RWPE1 (cell line): Measurements from ENCODE around the gene ACVR1C.

Source experiments
- CTCF ChIA-PET: fragments of 350-600 bp; sonication (Branson Sonifier 250); formaldehyde crosslinking; extraction: SDS; loops from one replicate; lab custom pipeline; 2021; lab: Yijun Ruan, JAX
- POLR2A ChIA-PET: fragments of 400-600 bp; formaldehyde crosslinking; extraction: SDS; loops from one replicate; lab custom pipeline; 2020; ENCODE audit warnings: antibody characterized with exemption; ENCODE audit not compliant: low non-redundant PET; lab: Yijun Ruan, JAX
- DNase-seq: peaks from one replicate; pipeline ENCODE4 v3.0.0; 2012; ENCODE audit warnings: low spot score
- H3K27ac ChIP-seq: fragments of 450-650 bp; 2 replicates; pipeline ENCODE4 v1.5.1; 2017
- TF ChIP-seq, protein P1 (sequence below): fragments of 450-650 bp; conservative IDR thresholded peaks from 2 replicates; pipeline ENCODE4 v1.5.1; 2017; ENCODE audit warnings: low read depth, mild to moderate bottlenecking

The ACVR1C gene

DNA sequence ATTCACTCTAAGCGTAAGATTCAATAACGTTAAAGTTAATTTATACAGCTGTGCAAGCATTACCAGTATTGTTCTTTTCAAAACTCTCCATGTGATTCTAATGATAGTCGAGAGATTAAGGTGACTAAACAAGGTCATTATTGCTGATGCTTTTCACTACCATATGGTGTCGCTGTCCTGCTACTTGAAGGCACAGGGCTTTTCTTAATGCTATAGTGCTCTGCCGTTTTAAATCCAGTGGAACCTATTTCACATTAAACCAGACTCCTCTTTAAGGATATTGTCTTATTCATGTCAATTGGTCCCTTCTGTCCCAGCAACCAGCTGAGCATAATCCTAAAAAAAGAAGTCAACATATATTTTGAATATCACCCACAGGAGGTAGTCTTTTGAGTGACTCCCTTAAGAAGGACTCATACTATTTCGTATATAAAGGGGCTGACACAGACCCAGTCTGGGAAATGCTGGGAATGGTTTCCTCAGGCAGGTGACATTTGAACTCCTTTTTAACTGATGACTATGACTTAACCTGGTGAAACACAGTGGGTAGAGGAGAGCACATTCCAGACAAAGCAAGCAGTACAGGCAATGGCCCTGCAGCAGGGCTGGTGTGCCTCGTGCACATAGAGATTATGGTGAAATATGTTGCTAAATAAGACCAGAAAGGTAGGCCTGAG, 130.9 kb downstream of the ACVR1C start:
- ChIA-PET CTCF (interaction anchor here (0.6 kb wide), 2 partner anchors 29 to 292 kb away, joined by 3 to 6 read pairs; no protein-coding TSS in a partner anchor), POLR2A (no interaction called here)
- peak; percentile 26 for DNase-seq

DNA sequence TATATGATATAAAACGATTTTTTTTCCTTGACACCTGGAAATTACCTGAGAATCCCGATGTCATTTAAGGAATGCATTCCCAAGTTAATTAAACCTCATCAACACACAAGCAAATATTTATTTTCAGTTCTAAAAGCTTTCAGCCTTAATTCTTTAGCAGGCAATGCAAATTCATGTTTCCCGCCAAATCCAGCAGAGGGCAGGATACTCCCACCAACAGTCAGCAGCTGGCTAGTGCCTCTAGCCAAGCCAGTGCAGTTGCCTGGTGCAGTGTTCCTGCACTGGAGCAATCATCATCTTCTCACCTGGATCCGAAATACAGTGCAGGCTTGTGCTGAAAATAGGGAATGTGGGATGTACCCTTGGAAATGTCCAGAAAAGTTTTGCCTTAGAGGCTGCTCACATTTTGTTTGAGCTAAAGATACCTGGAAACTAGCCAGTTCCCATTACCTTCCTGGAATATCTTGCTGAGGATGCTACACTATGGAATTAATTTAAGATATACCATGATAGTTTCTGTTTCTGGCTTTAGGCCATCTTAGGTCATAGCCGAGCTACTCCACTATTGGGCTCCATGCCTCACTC, 136.4 kb downstream of the ACVR1C start:
- no peak overlapping the region for H3K27ac ChIP-seq
- CTCF ChIA-PET: interaction anchor here (0.5 to 1.5 kb wide), 16 partner anchors 10 to 1416 kb away, joined by 3 to 9 read pairs (median 4); no protein-coding TSS in a partner anchor
- peak; percentile 67 for DNase-seq
- TF ChIP-seq, protein P1, sequence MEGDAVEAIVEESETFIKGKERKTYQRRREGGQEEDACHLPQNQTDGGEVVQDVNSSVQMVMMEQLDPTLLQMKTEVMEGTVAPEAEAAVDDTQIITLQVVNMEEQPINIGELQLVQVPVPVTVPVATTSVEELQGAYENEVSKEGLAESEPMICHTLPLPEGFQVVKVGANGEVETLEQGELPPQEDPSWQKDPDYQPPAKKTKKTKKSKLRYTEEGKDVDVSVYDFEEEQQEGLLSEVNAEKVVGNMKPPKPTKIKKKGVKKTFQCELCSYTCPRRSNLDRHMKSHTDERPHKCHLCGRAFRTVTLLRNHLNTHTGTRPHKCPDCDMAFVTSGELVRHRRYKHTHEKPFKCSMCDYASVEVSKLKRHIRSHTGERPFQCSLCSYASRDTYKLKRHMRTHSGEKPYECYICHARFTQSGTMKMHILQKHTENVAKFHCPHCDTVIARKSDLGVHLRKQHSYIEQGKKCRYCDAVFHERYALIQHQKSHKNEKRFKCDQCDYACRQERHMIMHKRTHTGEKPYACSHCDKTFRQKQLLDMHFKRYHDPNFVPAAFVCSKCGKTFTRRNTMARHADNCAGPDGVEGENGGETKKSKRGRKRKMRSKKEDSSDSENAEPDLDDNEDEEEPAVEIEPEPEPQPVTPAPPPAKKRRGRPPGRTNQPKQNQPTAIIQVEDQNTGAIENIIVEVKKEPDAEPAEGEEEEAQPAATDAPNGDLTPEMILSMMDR: peak; percentile 83
- POLR2A ChIA-PET: no interaction called here

More for the DNA sequence above, 130.9 kb downstream of the ACVR1C start:
- no peak overlapping the region for H3K27ac ChIP-seq
- TF ChIP-seq, protein P1: peak; percentile 59

DNA sequence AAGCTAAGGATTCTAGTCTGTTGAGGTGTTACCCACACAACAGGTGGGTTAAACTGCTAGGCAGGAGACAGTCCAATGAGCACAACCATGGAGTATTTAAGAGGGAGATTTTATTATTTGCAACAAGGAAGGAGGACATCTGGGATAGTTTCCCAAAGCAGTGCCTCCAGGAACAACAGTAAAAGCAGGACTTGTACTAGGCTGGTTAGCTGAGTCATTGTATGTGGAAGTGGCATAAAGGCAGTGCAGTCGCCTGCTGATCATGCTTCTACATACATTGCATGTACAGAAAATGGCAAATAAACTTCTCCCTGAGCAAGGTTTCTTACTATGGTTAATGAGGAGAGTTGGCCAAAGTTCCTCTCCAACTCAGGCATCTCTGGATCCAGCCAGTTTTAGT, 138.7 kb downstream of the ACVR1C start:
- ChIA-PET CTCF (interaction anchor here (0.6 kb wide), 1 partner anchor 188 kb away, joined by 4 read pairs; no protein-coding TSS in a partner anchor), POLR2A (no interaction called here)
- no peak for DNase-seq
- no peak overlapping the region for H3K27ac ChIP-seq
- TF ChIP-seq, protein P1: no peak

- ChIA-PET CTCF (no interaction called here), POLR2A (no interaction called here)
- DNase-seq: no peak
- no peak overlapping the region for H3K27ac ChIP-seq
- TF ChIP-seq, protein P1: no peak
Observed at GRCh38 chr2:157488877-157489276, 139.8 kb downstream of the ACVR1C start.

DNA sequence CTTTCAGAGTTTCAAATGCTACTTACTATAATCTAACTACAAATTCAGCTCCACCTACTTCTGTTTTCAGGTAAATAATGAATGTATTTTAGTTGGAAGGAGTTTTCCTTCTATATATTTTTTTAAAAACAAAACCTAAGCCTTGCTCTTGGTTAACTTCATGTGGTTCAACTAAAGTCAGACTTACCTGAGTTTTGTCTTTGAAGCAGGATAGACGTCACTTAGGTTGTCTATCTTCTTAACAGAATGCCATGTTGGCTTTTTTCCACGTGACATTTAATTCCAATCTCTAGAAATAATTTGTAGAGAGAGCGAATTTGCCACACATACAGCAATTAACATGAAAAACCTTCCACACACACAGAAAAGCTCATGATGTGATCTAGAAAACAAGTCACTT, 140.9 kb downstream of the ACVR1C start:
- DNase-seq: no peak
- CTCF ChIA-PET: interaction anchor here (0.7 kb wide), 1 partner anchor 109 kb away, joined by 3 read pairs; no protein-coding TSS in a partner anchor
- H3K27ac ChIP-seq: no peak overlapping the region
- POLR2A ChIA-PET: no interaction called here
- TF ChIP-seq, protein P1: no peak

GRCh38 chr2:157487271-157487610, 141.4 kb downstream of the ACVR1C start:
- CTCF ChIA-PET: interaction anchor here (0.6 to 0.7 kb wide), 2 partner anchors 110 to 497 kb away, joined by 3 read pairs; no protein-coding TSS in a partner anchor
- TF ChIP-seq, protein P1: no peak
- no peak overlapping the region for H3K27ac ChIP-seq
- POLR2A ChIA-PET: no interaction called here
- DNase-seq: no peak
